Measurements from ENCODE around the gene LINC00632. TPM values are rescaled to one million over a fixed set of nuclear protein-coding genes. Genes with fewer than 3 reads are reported as not detected.
A peak's percentile ranks its signal among the peaks of the same experiment; 100 is the strongest.

LINC00632 gene
- total and polyA plus RNA-seq, 10 donors = 0.12 to 143 (median 24.7) TPM

GRCh38 chrX:140733766-140734342 lies 24.3 kb downstream of the LINC00632 start:
- intact Hi-C loops (cut with DNase I; ENCODE audit: low total_unique reads) = no loop called here
- no peaks in the 10 kb centered on the region for H3K36me3 ChIP-seq
- no peak overlapping the region for H3K27ac ChIP-seq
- H3K27me3 ChIP-seq (replicated peaks in 1 of 7) = no peaks in the 10 kb centered on the region
- no peaks in the 10 kb centered on the region for H3K4me1 ChIP-seq
- DNase-seq = no peak
- no peak overlapping the region for H3K4me3 ChIP-seq
- WGBS, 5 donors = 23 to 25% (median 24%) methylated on average over 10 of the region's 10 CpGs
- peak in 9 of 11 experiments; percentile 15 to 70 (median 45) for TF ChIP-seq CTCF (IDR thresholded peaks at IDR 0.05 in 8 of 11, conservative IDR thresholded peaks at IDR 0.05 in 3 of 11)
- TF ChIP-seq POLR2A (IDR thresholded peaks at IDR 0.05) = no peak
- TF ChIP-seq POLR2AphosphoS5 (IDR thresholded peaks at IDR 0.05) = no peak
- no peaks in the 10 kb centered on the region for H3K9me3 ChIP-seq

GRCh38 chrX:140744085-140744484 lies 34.5 kb downstream of the LINC00632 start:
- intact Hi-C loops (cut with DNase I; ENCODE audit: low total_unique reads) = no loop called here

GRCh38 chrX:140756941-140757340 lies 47.4 kb downstream of the LINC00632 start:
- Histone ChIP-seq H3K4me1 (no peaks in the 10 kb centered on the region), H3K27me3 (replicated peaks in 1 of 7) (peaks cover 0 to 4% (median 0%) of the 10 kb centered on the region in 7 donors), H3K27ac (no peak overlapping the region), H3K9me3 (no peaks in the 10 kb centered on the region), H3K4me3 (no peak overlapping the region), H3K36me3 (no peaks in the 10 kb centered on the region)
- 44 to 75% (median 68%) methylated on average over 6 of the region's 6 CpGs for WGBS, 5 donors
- intact Hi-C loops (cut with DNase I; ENCODE audit: low total_unique reads) = no loop called here
- TF ChIP-seq POLR2AphosphoS5 (IDR thresholded peaks at IDR 0.05) (no peak), POLR2A (IDR thresholded peaks at IDR 0.05) (no peak), CTCF (IDR thresholded peaks at IDR 0.05 in 8 of 11, conservative IDR thresholded peaks at IDR 0.05 in 3 of 11) (no peak)
- no peak for DNase-seq

More at GRCh38 chrX:140744085-140744484, 34.5 kb downstream of the LINC00632 start:
- H3K27ac ChIP-seq = no peak overlapping the region
- DNase-seq = no peak
- no peaks in the 10 kb centered on the region for H3K9me3 ChIP-seq
- no peaks in the 10 kb centered on the region for H3K36me3 ChIP-seq
- H3K4me1 ChIP-seq = no peaks in the 10 kb centered on the region
- TF ChIP-seq CTCF (IDR thresholded peaks at IDR 0.05 in 8 of 11, conservative IDR thresholded peaks at IDR 0.05 in 3 of 11) (no peak), POLR2A (IDR thresholded peaks at IDR 0.05) (no peak), POLR2AphosphoS5 (IDR thresholded peaks at IDR 0.05) (no peak)
- no peak overlapping the region for H3K4me3 ChIP-seq
- H3K27me3 ChIP-seq (replicated peaks in 1 of 7) = no peaks in the 10 kb centered on the region

GRCh38 chrX:140762061-140762460 lies 52.5 kb downstream of the LINC00632 start:
- Histone ChIP-seq H3K9me3 (no peaks in the 10 kb centered on the region), H3K36me3 (no peaks in the 10 kb centered on the region), H3K4me1 (peaks cover 0 to 6% (median 0%) of the 10 kb centered on the region in 6 donors), H3K4me3 (no peak overlapping the region), H3K27ac (no peak overlapping the region), H3K27me3 (replicated peaks in 1 of 7) (peaks cover 0 to 33% (median 19%) of the 10 kb centered on the region in 7 donors)
- 1 to 6% (median 4%) methylated on average over 7 of the region's 7 CpGs for WGBS, 5 donors
- intact Hi-C loops (cut with DNase I; ENCODE audit: low total_unique reads) = loop anchor here (10.0 kb wide), 1 partner anchor 513 kb away; no protein-coding TSS in a partner anchor
- TF ChIP-seq POLR2AphosphoS5 (IDR thresholded peaks at IDR 0.05) (no peak), CTCF (IDR thresholded peaks at IDR 0.05 in 8 of 11, conservative IDR thresholded peaks at IDR 0.05 in 3 of 11) (peak; percentile 14 to 67 (median 43))
- no peak for DNase-seq

Data from spleen (tissue), 11 donors.